ENCODE measurements around the gene ESPL1.
A peak's percentile ranks its signal among the peaks of the same experiment; 100 is the strongest.
"Not testable (repeated sequence)": the region's sequence is repeated elsewhere in the genome, so short reads cannot be mapped to it uniquely, and the experiment has no call there.

ESPL1 gene

GRCh38 chr12:53306826-53307225 is 38.7 kb downstream of the ESPL1 start:
- no peak for DNase-seq

GRCh38 chr12:53308276-53308675 is 40.2 kb downstream of the ESPL1 start:
- no peak for DNase-seq

GRCh38 chr12:53313996-53314395 is 45.9 kb downstream of the ESPL1 start:
- DNase-seq: no peak

- DNase-seq: no peak
Measured at GRCh38 chr12:53320352-53321195, 52.5 kb downstream of the ESPL1 start.

GRCh38 chr12:53324113-53324778 is 56.1 kb downstream of the ESPL1 start:
- DNase-seq: peak; percentile 62

- DNase-seq: peak; percentile 83
Measured at GRCh38 chr12:53324779-53325510, 56.8 kb downstream of the ESPL1 start.

GRCh38 chr12:53325511-53326061 is 57.5 kb downstream of the ESPL1 start:
- DNase-seq: peak; percentile 48

- no peak for DNase-seq
Measured at GRCh38 chr12:53326460-53327185, 58.5 kb downstream of the ESPL1 start.

- no peak for DNase-seq
Measured at GRCh38 chr12:53327435-53328042, 59.4 kb downstream of the ESPL1 start.

GRCh38 chr12:53328043-53328435 is 59.9 kb downstream of the ESPL1 start:
- DNase-seq: no peak

- no peak for DNase-seq
Measured at GRCh38 chr12:53330671-53331070, 62.6 kb downstream of the ESPL1 start.

- DNase-seq: not testable (repeated sequence)
Measured at GRCh38 chr12:53332339-53332738, 64.2 kb downstream of the ESPL1 start.

GRCh38 chr12:53332744-53333143 is 64.6 kb downstream of the ESPL1 start:
- DNase-seq: no peak

GRCh38 chr12:53333289-53333688 is 65.2 kb downstream of the ESPL1 start:
- no peak for DNase-seq

GRCh38 chr12:53333845-53334244 is 65.7 kb downstream of the ESPL1 start:
- no peak for DNase-seq

- DNase-seq: no peak
Measured at GRCh38 chr12:53334822-53335221, 66.7 kb downstream of the ESPL1 start.

- no peak for DNase-seq
Measured at GRCh38 chr12:53336181-53336681, 68.1 kb downstream of the ESPL1 start, which contains the start of gene SP7. Gene SP7, minus strand, starts transcription at chr12:53336354. Its CDS starts 708 bp downstream, at chr12:53335646.

- DNase-seq: no peak
Measured at GRCh38 chr12:53338017-53338416, 69.9 kb downstream of the ESPL1 start.

- no peak for DNase-seq
Measured at GRCh38 chr12:53338916-53339315, 70.8 kb downstream of the ESPL1 start.

GRCh38 chr12:53340398-53340797 is 72.3 kb downstream of the ESPL1 start:
- no peak for DNase-seq

Data from activated CD4-positive, CD25-positive, alpha-beta regulatory T cell treated with anti-CD3 and anti-CD28 coated beads, Interleukin-2, amount 50 U/mL, for 72 hours (primary cell).